Measurements from ENCODE around the gene NPAS3. TPM values are rescaled to one million over a fixed set of nuclear protein-coding genes. Genes with fewer than 3 reads are reported as not detected.
A peak's percentile ranks its signal among the peaks of the same experiment; 100 is the strongest.

NPAS3 gene
- total and polyA plus RNA-seq, 2 of the 13 experiments (the other 11 are each of a cell fraction or from before 2014, with no cell fraction given): not detected

DNA sequence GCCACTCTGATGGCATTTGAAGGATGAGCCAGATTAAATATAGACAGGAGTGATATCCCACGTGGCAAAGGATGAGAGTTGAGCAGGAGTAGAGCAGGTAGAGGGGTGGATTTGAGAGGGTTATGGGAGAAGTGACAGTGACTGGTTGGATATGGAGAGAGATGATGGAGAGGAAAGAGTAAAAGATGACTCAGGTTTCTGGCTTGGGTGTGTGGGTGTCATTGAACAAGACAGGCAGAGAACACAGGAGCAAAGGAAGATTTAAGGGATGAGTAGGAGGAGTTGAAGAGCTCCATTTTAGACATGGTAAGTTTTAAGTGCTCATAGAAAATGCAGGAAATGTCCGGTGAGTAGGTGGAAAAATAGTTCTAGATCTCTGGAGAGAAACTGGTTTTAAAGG is 875.3 kb downstream of the NPAS3 start:
- H4K20me1 ChIP-seq (ENCODE audit: insufficient read depth, low read length): no peaks in the 10 kb centered on the region
- no peak overlapping the region for H2AFZ ChIP-seq (ENCODE audit: low read length)
- TF ChIP-seq PLRG1 (conservative IDR thresholded peaks at IDR 0.05) (0 out of 2 replicates have a peak, but pooled peaks have one; percentile 38), ZNF460 (CRISPR knock-in tag; IDR thresholded peaks at IDR 0.05; ENCODE audit: borderline replicate concordance) (no peak), ZBTB20 (CRISPR knock-in tag; IDR thresholded peaks at IDR 0.05; ENCODE audit: borderline replicate concordance, low read depth) (no peak)
- H3K36me3 ChIP-seq (replicated peaks in 1 of 2; ENCODE audit: control insufficient read depth in 1 of 2, insufficient read depth in 2 of 2, low read length in 2 of 2): no peaks in the 10 kb centered on the region
- CTCF ChIA-PET (ENCODE audit: low intra/inter-chr PET ratio, low total read pairs): no interaction called here
- no peak overlapping the region for H3K27ac ChIP-seq (ENCODE audit: extremely low read length, insufficient read depth, low read length)
- no peaks in the 10 kb centered on the region for H3K4me1 ChIP-seq (ENCODE audit: insufficient read depth, low read length)
- H3K27me3 ChIP-seq (ENCODE audit: control insufficient read depth in 1 of 2, insufficient read depth in 2 of 2, low read length in 2 of 2): no peaks in the 10 kb centered on the region
- no peak overlapping the region for H3K9ac ChIP-seq (ENCODE audit: insufficient read depth, low read depth, low read length)
- FAIRE-seq (no peak), ATAC-seq (no peak), DNase-seq (ENCODE audit: low spot score) (no peak)
- intact Hi-C loops (cut with micrococcal nuclease; ENCODE audit: unreplicated experiment) (no loop called here), in situ Hi-C loops (cut with HindIII; ENCODE audit: extremely low pct_ligation_motif_present, low pct_unique_long_range_greater_than_20kb) (no loop called here)
- no peak overlapping the region for H3K4me2 ChIP-seq (ENCODE audit: low read depth, low read length)
- POLR2A ChIA-PET: no interaction called here
- no peaks in the 10 kb centered on the region for H3K79me2 ChIP-seq (ENCODE audit: insufficient read depth, low read length)
- no peaks in the 10 kb centered on the region for H3K9me3 ChIP-seq (ENCODE audit: low read length)
- H3K4me3 ChIP-seq (replicated peaks in 1 of 3; ENCODE audit: insufficient read depth in 1 of 3, low read depth in 2 of 3, low read length in 3 of 3): no peak overlapping the region
- no TSS peak for BruUV-seq (replicated peaks)
- 3% methylated on average over 2 of the region's 2 CpGs for WGBS (ENCODE audit: low lambda C conversion rate)

DNA sequence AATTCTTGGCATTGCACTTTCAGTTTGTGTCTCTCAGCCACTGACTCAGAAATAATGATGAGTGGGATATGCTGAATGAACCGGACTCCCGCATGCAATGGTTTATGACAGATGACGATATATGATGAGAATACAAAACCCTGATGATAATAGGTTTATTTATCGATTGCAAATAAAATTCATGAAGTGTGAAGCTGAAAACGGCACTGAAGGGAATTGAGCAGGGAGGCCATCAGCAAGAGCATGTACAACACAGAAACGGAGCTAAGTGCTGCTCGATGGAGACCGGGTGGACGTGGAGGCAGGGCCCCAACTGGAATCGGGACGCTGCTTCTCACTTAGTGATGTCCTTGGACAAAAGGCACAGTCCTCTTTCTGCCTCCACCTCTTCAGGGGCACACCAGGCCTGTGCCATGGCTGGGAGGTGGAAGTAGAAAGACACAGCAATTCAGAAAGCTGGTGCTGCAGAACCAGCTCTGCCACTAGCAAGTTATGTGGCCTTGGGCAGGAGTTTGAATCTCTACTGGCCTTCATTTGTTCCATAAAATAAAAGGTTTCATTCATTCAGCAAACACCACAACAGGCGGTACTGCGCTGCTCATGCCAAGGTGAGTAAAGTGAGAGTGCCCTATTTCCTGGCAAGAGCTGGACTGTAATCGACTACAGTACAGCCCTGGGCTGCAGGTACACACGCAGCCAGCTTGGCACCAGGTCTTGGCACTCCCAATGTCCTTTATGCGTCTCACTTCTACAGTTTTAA is 895.2 kb downstream of the NPAS3 start:
- Histone ChIP-seq H3K27me3 (ENCODE audit: control insufficient read depth in 1 of 2, insufficient read depth in 2 of 2, low read length in 2 of 2) (no peaks in the 10 kb centered on the region; a peak in 1 of 5 replicates), H3K9me3 (ENCODE audit: low read length) (no peaks in the 10 kb centered on the region), H4K20me1 (ENCODE audit: insufficient read depth, low read length) (no peaks in the 10 kb centered on the region), H3K79me2 (ENCODE audit: insufficient read depth, low read length) (no peaks in the 10 kb centered on the region), H3K4me3 (replicated peaks in 1 of 3; ENCODE audit: insufficient read depth in 1 of 3, low read depth in 2 of 3, low read length in 3 of 3) (no peak overlapping the region), H3K4me2 (ENCODE audit: low read depth, low read length) (no peak overlapping the region), H3K9ac (ENCODE audit: insufficient read depth, low read depth, low read length) (no peak overlapping the region), H3K27ac (ENCODE audit: extremely low read length, insufficient read depth, low read length) (no peak overlapping the region), H2AFZ (ENCODE audit: low read length) (no peak overlapping the region), H3K4me1 (ENCODE audit: insufficient read depth, low read length) (no peaks in the 10 kb centered on the region), H3K36me3 (replicated peaks in 1 of 2; ENCODE audit: control insufficient read depth in 1 of 2, insufficient read depth in 2 of 2, low read length in 2 of 2) (no peaks in the 10 kb centered on the region)
- FAIRE-seq: no peak
- no peak for DNase-seq (ENCODE audit: low spot score)
- WGBS (ENCODE audit: low lambda C conversion rate): 39% methylated on average over 16 of the region's 16 CpGs
- ChIA-PET POLR2A (no interaction called here), CTCF (ENCODE audit: low intra/inter-chr PET ratio, low total read pairs) (no interaction called here)
- intact Hi-C loops (cut with micrococcal nuclease; ENCODE audit: unreplicated experiment) (loop anchor here (10.0 kb wide), 1 partner anchor 661 kb away; no protein-coding TSS in a partner anchor), in situ Hi-C loops (cut with HindIII; ENCODE audit: extremely low pct_ligation_motif_present, low pct_unique_long_range_greater_than_20kb) (no loop called here)
- BruUV-seq (replicated peaks): no TSS peak
- no peak for TF ChIP-seq SCMH1 (CRISPR knock-in tag; IDR thresholded peaks at IDR 0.05; ENCODE audit: borderline replicate concordance)
- 0 out of 2 replicates have a peak, but pooled peaks have one; percentile 26 for TF ChIP-seq SP4 (CRISPR knock-in tag; IDR thresholded peaks at IDR 0.05)
- peak; percentile 59 for ATAC-seq

Measured in HepG2 (cell line).